Osteoblast (primary cell): Measurements from ENCODE around the gene LIPC. TPM values are rescaled to one million over a fixed set of nuclear protein-coding genes. Genes with fewer than 3 reads are reported as not detected.

Experiments
- DNase-seq: peaks from one replicate; pipeline ENCODE4 v3.0.0; 2011; ENCODE audit warnings: low spot score, mixed read lengths; ENCODE audit not compliant: insufficient read length; ENCODE audit errors: missing footprints
- H2AFZ ChIP-seq: 2 replicates; pipeline ENCODE4 v1.6.0; 2011; ENCODE audit warnings: mild to moderate bottlenecking, low read length
- H3K27ac ChIP-seq: 2 replicates; pipeline ENCODE4 v1.5.1; 2011; ENCODE audit warnings: mild to moderate bottlenecking, low read depth, low read length, moderate library complexity
- H3K27me3 ChIP-seq: 2 replicates; pipeline ENCODE4 v1.6.0; 2012; ENCODE audit warnings: mild to moderate bottlenecking, control low read depth, inconsistent platforms, low read length, moderate library complexity; ENCODE audit not compliant: insufficient read depth
- H3K36me3 ChIP-seq: 2 replicates; pipeline ENCODE4 v1.5.1; 2011; ENCODE audit warnings: mild to moderate bottlenecking, low read length, control low read depth, moderate library complexity; ENCODE audit not compliant: insufficient read depth
- H3K4me1 ChIP-seq: 2 replicates; pipeline ENCODE4 v1.5.1; 2011; ENCODE audit warnings: mild to moderate bottlenecking, low read length, control low read depth, moderate library complexity; ENCODE audit not compliant: insufficient read depth
- H3K4me2 ChIP-seq: 2 replicates; pipeline ENCODE4 v1.6.0; 2011; ENCODE audit warnings: mild to moderate bottlenecking, low read length; ENCODE audit not compliant: insufficient read depth
- H3K4me3 ChIP-seq: fragments of 200-600 bp; sonication (generic); 3 replicates; pipeline ENCODE4 v1.5.1; 2012; ENCODE audit warnings: mild to moderate bottlenecking, low read length, inconsistent platforms; ENCODE audit not compliant: insufficient read depth
- H3K79me2 ChIP-seq: 2 replicates; pipeline ENCODE4 v1.6.0; 2012; ENCODE audit warnings: mild to moderate bottlenecking, low read length, control low read depth, inconsistent platforms; ENCODE audit not compliant: insufficient read depth
- H3K9me3 ChIP-seq: 2 replicates; pipeline ENCODE4 v1.5.1; 2011; ENCODE audit warnings: low read depth, low read length, control low read depth
- H4K20me1 ChIP-seq: 2 replicates; pipeline ENCODE4 v1.6.0; 2012; ENCODE audit warnings: mild to moderate bottlenecking, low read length, control low read depth; ENCODE audit not compliant: insufficient read depth
- CTCF ChIP-seq: IDR thresholded peaks from 2 replicates; pipeline ENCODE4 v1.5.1; 2011; ENCODE audit warnings: mild to moderate bottlenecking, low read depth, low read length, moderate library complexity; ENCODE audit errors: extremely low read depth
- total RNA-seq: library from RNA; depleted of rRNA; stranded (reverse); fragments of >200 nt; gene quantifications from 2 replicates; pipeline ENCODE4 v1.2.3, GENCODE V29; 2012

LIPC gene
- total RNA-seq, 1 donor = 1.1 TPM

- no peak for DNase-seq
- no peak for TF ChIP-seq CTCF
- Histone ChIP-seq H3K4me3 (no peak overlapping the region), H3K27ac (no peak overlapping the region), H3K27me3 (peaks cover 12% of the 10 kb centered on the region), H2AFZ (no peak overlapping the region), H3K79me2 (no peaks in the 10 kb centered on the region), H3K36me3 (no peaks in the 10 kb centered on the region), H3K4me1 (peaks cover 2% of the 10 kb centered on the region), H4K20me1 (no peaks in the 10 kb centered on the region), H3K4me2 (no peak overlapping the region), H3K9me3 (no peaks in the 10 kb centered on the region)
These were observed 96.5 kb downstream of the LIPC start for GRCh38 chr15:58528188-58528870.

GRCh38 chr15:58529041-58529440 lies 97.2 kb downstream of the LIPC start:
- peaks cover 13% of the 10 kb centered on the region for H3K27me3 ChIP-seq
- no peak overlapping the region for H2AFZ ChIP-seq
- H3K9me3 ChIP-seq = no peaks in the 10 kb centered on the region
- DNase-seq = no peak
- no peaks in the 10 kb centered on the region for H3K36me3 ChIP-seq
- peaks cover 2% of the 10 kb centered on the region for H3K4me1 ChIP-seq
- H3K4me2 ChIP-seq = no peak overlapping the region
- no peak overlapping the region for H3K4me3 ChIP-seq
- H3K79me2 ChIP-seq = no peaks in the 10 kb centered on the region
- H4K20me1 ChIP-seq = no peaks in the 10 kb centered on the region
- no peak overlapping the region for H3K27ac ChIP-seq
- TF ChIP-seq CTCF = no peak

GRCh38 chr15:58530056-58530590 lies 98.3 kb downstream of the LIPC start:
- H3K4me3 ChIP-seq = no peak overlapping the region
- H4K20me1 ChIP-seq = no peaks in the 10 kb centered on the region
- DNase-seq = no peak
- H3K4me1 ChIP-seq = peaks cover 2% of the 10 kb centered on the region
- H2AFZ ChIP-seq = no peak overlapping the region
- peaks cover 23% of the 10 kb centered on the region for H3K27me3 ChIP-seq
- H3K27ac ChIP-seq = no peak overlapping the region
- no peaks in the 10 kb centered on the region for H3K79me2 ChIP-seq
- no peaks in the 10 kb centered on the region for H3K9me3 ChIP-seq
- no peaks in the 10 kb centered on the region for H3K36me3 ChIP-seq
- TF ChIP-seq CTCF = no peak
- H3K4me2 ChIP-seq = no peak overlapping the region

- Histone ChIP-seq H3K79me2 (no peaks in the 10 kb centered on the region), H3K4me3 (no peak overlapping the region), H4K20me1 (no peaks in the 10 kb centered on the region), H2AFZ (no peak overlapping the region), H3K4me1 (peaks cover 2% of the 10 kb centered on the region), H3K36me3 (no peaks in the 10 kb centered on the region), H3K4me2 (no peak overlapping the region), H3K9me3 (no peaks in the 10 kb centered on the region), H3K27ac (no peak overlapping the region), H3K27me3 (peaks cover 35% of the 10 kb centered on the region)
- no peak for TF ChIP-seq CTCF
- no peak for DNase-seq
These were observed 100.3 kb downstream of the LIPC start for GRCh38 chr15:58532126-58532525.
